A673 (cell line): ENCODE measurements around the gene HADHA. TPM values are rescaled to one million over a fixed set of nuclear protein-coding genes. Genes with fewer than 3 reads are reported as not detected.

ENCODE experiments used
- BruUV-seq: library from RNA; stranded (reverse); fragments of 400-500 nt; replicated peaks from 2 replicates; lab custom pipeline; 2021; lab: Mats Ljungman, UMichigan
- CTCF ChIA-PET: fragments of 300-600 bp; sonication (Branson Sonifier 250); formaldehyde crosslinking; loops from one replicate; lab custom pipeline; 2022; ENCODE audit warnings: antibody characterized with exemption; lab: Charles Lee
- POLR2A ChIA-PET: fragments of 300-600 bp; sonication (Branson Sonifier 250); formaldehyde crosslinking; loops from one replicate; lab custom pipeline; 2022; ENCODE audit warnings: antibody characterized with exemption; ENCODE audit not compliant: low non-redundant PET; lab: Charles Lee
- DNase-seq: peaks from one replicate; pipeline ENCODE4 v3.0.0-alpha.2; 2015; ENCODE audit warnings: low spot score
- H3K27ac ChIP-seq: fragments of 200-600 bp; sonication (generic); 2 replicates; pipeline ENCODE4 v1.5.1; 2016; ENCODE audit warnings: mixed run types, low read depth, mild to moderate bottlenecking, mixed read lengths, antibody characterized with exemption, low read length; ENCODE audit not compliant: poor library complexity, severe bottlenecking
- H3K27me3 ChIP-seq: fragments of 200-600 bp; sonication (generic); replicated peaks from 2 replicates; pipeline ENCODE4 v1.6.1; 2017; ENCODE audit warnings: mixed run types, low read depth, mild to moderate bottlenecking, mixed read lengths, antibody characterized with exemption, low read length; ENCODE audit not compliant: insufficient read depth, poor library complexity
- H3K36me3 ChIP-seq: fragments of 200-600 bp; sonication (generic); 2 replicates; pipeline ENCODE4 v1.6.1; 2016; ENCODE audit warnings: mixed run types, mild to moderate bottlenecking, mixed read lengths, antibody characterized with exemption, low read length; ENCODE audit not compliant: insufficient read depth, poor library complexity, severe bottlenecking
- H3K4me1 ChIP-seq: fragments of 200-600 bp; sonication (generic); 2 replicates; pipeline ENCODE4 v1.6.1; 2017; ENCODE audit warnings: mixed run types, mild to moderate bottlenecking, mixed read lengths, antibody characterized with exemption, low read length; ENCODE audit not compliant: insufficient read depth, poor library complexity, severe bottlenecking
- H3K4me3 ChIP-seq: fragments of 200-600 bp; sonication (generic); 2 replicates; pipeline ENCODE4 v1.5.1; 2016; ENCODE audit warnings: low read depth, mixed run types, mild to moderate bottlenecking, mixed read lengths, low read length; ENCODE audit not compliant: poor library complexity, severe bottlenecking
- H3K9me3 ChIP-seq: fragments of 200-600 bp; sonication (generic); 2 replicates; pipeline ENCODE4 v1.6.1; 2016; ENCODE audit warnings: mixed run types, low read depth, mild to moderate bottlenecking, mixed read lengths, antibody characterized with exemption, low read length; ENCODE audit not compliant: poor library complexity, severe bottlenecking
- EZH2 ChIP-seq: fragments of 200-600 bp; sonication (generic); IDR thresholded peaks from 2 replicates; pipeline ENCODE4 v1.6.1; 2017; ENCODE audit warnings: borderline replicate concordance, low read depth, mild to moderate bottlenecking, mixed read lengths, antibody characterized with exemption, low read length; ENCODE audit not compliant: poor library complexity, severe bottlenecking
- intact Hi-C: fragments of 100-400 bp; cut with micrococcal nuclease; formaldehyde crosslinking; loops from one replicate; pipeline ENCODE4 v1.10.0; 2022; ENCODE audit not compliant: unreplicated experiment
- total RNA-seq: library from RNA; stranded (reverse); gene quantifications from 2 replicates; pipeline ENCODE4 v1.2.3, GENCODE V29; 2021
- TF ChIP-seq, protein P1 (sequence below): fragments of 300-800, 200-600 bp; sonication (generic); conservative IDR thresholded peaks from 2 replicates; pipeline ENCODE4 v1.5.1; 2017; ENCODE audit warnings: low read depth, mild to moderate bottlenecking, antibody characterized with exemption, low read length, moderate library complexity, mixed read lengths

HADHA gene
- total RNA-seq, 1 experiment from 2014 or later, result 136 TPM

DNA sequence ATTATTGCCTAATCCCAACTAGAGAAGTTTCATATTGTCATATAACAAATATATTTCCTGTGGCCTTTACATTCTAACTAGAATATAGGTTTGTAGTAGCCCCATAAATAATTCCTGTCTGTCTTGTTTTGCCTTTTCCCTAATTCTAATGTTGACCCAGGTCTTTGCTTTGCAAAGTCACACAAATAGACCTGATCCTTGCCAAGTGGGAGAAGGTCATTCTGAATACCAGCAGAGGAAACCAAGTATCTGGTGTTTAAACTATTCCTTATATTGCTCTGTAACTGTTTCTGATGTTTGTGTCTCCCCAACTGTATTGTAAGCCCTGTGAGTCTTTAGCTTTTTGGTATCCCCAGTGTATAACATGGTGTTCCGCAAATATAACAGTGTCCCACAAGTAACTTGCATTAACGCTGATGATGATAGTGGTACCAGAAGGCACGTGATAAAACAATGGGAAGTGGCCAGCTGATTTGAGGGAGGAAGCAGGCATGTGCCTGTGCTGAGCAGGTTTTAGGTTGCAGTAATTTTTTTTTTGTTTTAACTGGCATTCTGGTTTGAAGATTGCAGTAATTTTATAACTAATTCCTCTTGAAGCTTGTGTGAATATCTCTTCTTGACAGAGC, 11.4 kb upstream of the HADHA start:
- TF ChIP-seq, protein P1, sequence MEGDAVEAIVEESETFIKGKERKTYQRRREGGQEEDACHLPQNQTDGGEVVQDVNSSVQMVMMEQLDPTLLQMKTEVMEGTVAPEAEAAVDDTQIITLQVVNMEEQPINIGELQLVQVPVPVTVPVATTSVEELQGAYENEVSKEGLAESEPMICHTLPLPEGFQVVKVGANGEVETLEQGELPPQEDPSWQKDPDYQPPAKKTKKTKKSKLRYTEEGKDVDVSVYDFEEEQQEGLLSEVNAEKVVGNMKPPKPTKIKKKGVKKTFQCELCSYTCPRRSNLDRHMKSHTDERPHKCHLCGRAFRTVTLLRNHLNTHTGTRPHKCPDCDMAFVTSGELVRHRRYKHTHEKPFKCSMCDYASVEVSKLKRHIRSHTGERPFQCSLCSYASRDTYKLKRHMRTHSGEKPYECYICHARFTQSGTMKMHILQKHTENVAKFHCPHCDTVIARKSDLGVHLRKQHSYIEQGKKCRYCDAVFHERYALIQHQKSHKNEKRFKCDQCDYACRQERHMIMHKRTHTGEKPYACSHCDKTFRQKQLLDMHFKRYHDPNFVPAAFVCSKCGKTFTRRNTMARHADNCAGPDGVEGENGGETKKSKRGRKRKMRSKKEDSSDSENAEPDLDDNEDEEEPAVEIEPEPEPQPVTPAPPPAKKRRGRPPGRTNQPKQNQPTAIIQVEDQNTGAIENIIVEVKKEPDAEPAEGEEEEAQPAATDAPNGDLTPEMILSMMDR, result no peak
- TF ChIP-seq EZH2, result no peak
- CTCF ChIA-PET, result no interaction called here
- POLR2A ChIA-PET, result no interaction called here
- Histone ChIP-seq H3K27ac (no peak overlapping the region), H3K9me3 (no peaks in the 10 kb centered on the region), H3K4me3 (no peak overlapping the region), H3K27me3 (no peaks in the 10 kb centered on the region), H3K4me1 (no peaks in the 10 kb centered on the region), H3K36me3 (peaks cover 4% of the 10 kb centered on the region)
- intact Hi-C loops, result no loop called here
- no TSS peak for BruUV-seq
- DNase-seq, result no peak

DNA sequence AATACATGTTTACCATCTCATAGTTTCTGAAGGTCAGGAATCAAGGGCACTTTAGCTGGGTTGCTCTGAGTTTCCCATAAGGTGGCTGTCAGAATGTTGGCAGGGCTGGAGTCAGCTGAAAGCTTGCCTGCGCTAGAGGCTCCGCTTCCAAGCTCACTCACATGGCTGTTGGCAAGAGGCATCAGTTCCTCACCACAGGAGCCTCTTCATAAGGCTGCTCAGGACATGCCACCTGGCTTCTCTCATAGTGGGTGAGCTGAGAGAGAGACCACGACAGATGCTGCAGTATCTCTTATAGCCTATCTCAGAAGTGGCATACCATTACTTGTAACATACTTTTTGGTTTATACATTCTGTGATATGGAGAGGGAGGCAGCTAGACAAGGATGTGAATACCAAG, 7.5 kb upstream of the HADHA start:
- intact Hi-C loops, result no loop called here
- ChIA-PET CTCF (no interaction called here), POLR2A (no interaction called here)
- no peaks in the 10 kb centered on the region for H3K9me3 ChIP-seq
- TF ChIP-seq, protein P1, result no peak
- no peak for TF ChIP-seq EZH2
- H3K27me3 ChIP-seq, result no peaks in the 10 kb centered on the region
- DNase-seq, result no peak
- no peak overlapping the region for H3K27ac ChIP-seq
- H3K4me1 ChIP-seq, result no peaks in the 10 kb centered on the region
- no peak overlapping the region for H3K4me3 ChIP-seq
- BruUV-seq, result no TSS peak
- no peaks in the 10 kb centered on the region for H3K36me3 ChIP-seq

DNA sequence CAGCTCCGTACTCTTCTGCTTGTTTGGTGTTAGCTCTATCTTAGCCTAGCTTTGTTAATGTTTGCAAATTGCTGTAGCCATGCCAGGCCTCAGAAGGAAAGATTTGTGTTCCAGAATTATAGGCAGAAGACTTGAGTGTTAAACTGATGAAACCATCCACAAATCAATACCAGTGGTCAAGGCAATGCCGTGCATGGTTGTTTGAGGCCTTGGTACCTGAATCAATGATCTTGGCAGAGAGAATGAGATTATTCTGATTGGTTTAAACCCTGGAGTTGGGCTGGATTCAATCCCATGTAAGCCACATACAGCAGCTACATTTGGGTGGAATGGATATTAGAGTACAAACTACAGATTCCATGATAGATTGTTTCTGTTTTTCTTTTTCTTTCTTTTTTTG, 5.2 kb upstream of the HADHA start:
- no peaks in the 10 kb centered on the region for H3K27me3 ChIP-seq
- CTCF ChIA-PET, result interaction anchor here (0.7 kb wide), 1 partner anchor 221 kb away, joined by 3 read pairs; no protein-coding TSS in a partner anchor
- H3K4me1 ChIP-seq, result no peaks in the 10 kb centered on the region
- POLR2A ChIA-PET, result no interaction called here
- no peak overlapping the region for H3K4me3 ChIP-seq
- H3K36me3 ChIP-seq, result no peaks in the 10 kb centered on the region
- DNase-seq, result no peak
- no TSS peak for BruUV-seq
- TF ChIP-seq EZH2, result no peak
- TF ChIP-seq, protein P1, result no peak
- H3K27ac ChIP-seq, result no peak overlapping the region
- intact Hi-C loops, result no loop called here
- no peaks in the 10 kb centered on the region for H3K9me3 ChIP-seq
